Calu3 (cell line): ENCODE results near the gene FYN. TPM values are rescaled to one million over a fixed set of nuclear protein-coding genes. Genes with fewer than 3 reads are reported as not detected.

ENCODE experiments used
- BruUV-seq: library from RNA; stranded (reverse); fragments of 400-500 nt; replicated peaks from 2 replicates; lab custom pipeline; 2021; lab: Mats Ljungman, UMichigan
- CTCF ChIA-PET: fragments of 300-600 bp; sonication (Branson Sonifier 250); formaldehyde crosslinking; loops from one replicate; lab custom pipeline; 2022; ENCODE audit warnings: antibody characterized with exemption; lab: Charles Lee
- DNase-seq: peaks from one replicate; pipeline ENCODE4 v3.0.0; 2022
- H3K27ac Mint-ChIP-seq: one replicate; pipeline ENCODE4 v1.8.0; 2022; ENCODE audit warnings: mixed read lengths; ENCODE audit not compliant: unreplicated experiment
- H3K27me3 Mint-ChIP-seq: one replicate; pipeline ENCODE4 v1.8.0; 2022; ENCODE audit warnings: mixed read lengths; ENCODE audit not compliant: unreplicated experiment
- H3K36me3 Mint-ChIP-seq: one replicate; pipeline ENCODE4 v1.8.0; 2022; ENCODE audit warnings: mild to moderate bottlenecking, moderate library complexity, mixed read lengths; ENCODE audit not compliant: insufficient read depth, unreplicated experiment
- H3K4me1 Mint-ChIP-seq: one replicate; pipeline ENCODE4 v1.8.0; 2022; ENCODE audit warnings: mild to moderate bottlenecking, low read depth, mixed read lengths; ENCODE audit not compliant: unreplicated experiment
- H3K4me3 Mint-ChIP-seq: one replicate; pipeline ENCODE4 v1.8.0; 2022; ENCODE audit warnings: mild to moderate bottlenecking, low read depth, moderate library complexity, mixed read lengths; ENCODE audit not compliant: unreplicated experiment
- H3K9me3 Mint-ChIP-seq: one replicate; pipeline ENCODE4 v1.8.0; 2022; ENCODE audit warnings: low read depth, mixed read lengths; ENCODE audit not compliant: unreplicated experiment
- intact Hi-C: fragments of 100-400 bp; cut with micrococcal nuclease; formaldehyde crosslinking; loops from one replicate; pipeline ENCODE4 v1.10.0; 2022; ENCODE audit not compliant: unreplicated experiment
- total RNA-seq: library from RNA; stranded (reverse); gene quantifications from 2 replicates; pipeline ENCODE4 v1.2.3, GENCODE V29; 2022
- TF ChIP-seq, protein P1 (sequence below): fragments of 200-600 bp; IDR thresholded peaks from one replicate; pipeline ENCODE4 v1.8.0; 2022; ENCODE audit warnings: antibody characterized with exemption; ENCODE audit not compliant: unreplicated experiment

The FYN gene
- total RNA-seq, 1 experiment from 2014 or later = 61.0 TPM

DNA sequence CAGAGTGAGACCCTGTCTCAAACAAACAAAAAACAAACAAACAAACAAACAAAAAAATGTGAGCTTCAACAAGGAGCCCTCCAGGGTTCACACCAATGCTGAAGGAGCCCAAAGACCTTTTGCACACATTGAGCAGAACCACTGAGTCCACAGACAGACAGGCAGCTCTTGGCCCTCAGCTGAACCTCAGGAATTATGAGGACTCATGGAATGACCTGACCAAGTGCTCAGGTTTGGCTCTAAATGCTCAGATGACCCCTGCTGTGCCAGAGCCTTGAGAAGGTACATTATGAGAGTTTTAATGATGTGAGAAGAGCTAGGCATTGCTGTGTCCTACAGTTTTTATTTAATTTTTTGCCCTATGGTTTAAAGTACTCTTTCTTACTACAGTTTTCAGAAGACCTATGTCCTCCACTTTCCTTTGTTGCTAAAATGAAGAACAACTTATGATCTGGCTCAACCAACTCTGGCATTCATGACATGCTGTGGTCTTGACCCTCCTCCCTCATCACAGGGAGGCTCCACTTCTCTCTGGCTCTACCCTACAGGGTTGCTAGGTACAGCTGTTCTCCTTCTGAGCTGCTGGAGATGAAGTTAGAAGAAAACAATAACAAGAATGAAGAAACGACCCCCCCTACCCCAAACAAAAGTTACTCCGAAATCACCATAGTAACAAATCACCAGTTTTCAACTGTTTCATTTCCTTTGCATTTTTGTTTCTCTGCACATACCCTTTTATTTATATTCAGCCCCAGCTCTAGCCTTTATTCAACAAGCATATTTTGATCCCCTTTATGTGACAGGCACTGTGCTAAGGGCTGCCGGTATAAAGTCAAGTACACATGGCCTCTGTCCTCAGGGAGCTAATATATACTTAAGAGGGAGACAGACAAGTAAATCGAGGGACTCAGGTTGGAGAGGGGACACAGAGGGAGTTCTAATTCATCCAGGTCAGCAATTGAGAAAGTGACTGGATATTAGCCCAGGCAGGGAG is 138.9 kb downstream of the FYN start:
- TF ChIP-seq, protein P1, sequence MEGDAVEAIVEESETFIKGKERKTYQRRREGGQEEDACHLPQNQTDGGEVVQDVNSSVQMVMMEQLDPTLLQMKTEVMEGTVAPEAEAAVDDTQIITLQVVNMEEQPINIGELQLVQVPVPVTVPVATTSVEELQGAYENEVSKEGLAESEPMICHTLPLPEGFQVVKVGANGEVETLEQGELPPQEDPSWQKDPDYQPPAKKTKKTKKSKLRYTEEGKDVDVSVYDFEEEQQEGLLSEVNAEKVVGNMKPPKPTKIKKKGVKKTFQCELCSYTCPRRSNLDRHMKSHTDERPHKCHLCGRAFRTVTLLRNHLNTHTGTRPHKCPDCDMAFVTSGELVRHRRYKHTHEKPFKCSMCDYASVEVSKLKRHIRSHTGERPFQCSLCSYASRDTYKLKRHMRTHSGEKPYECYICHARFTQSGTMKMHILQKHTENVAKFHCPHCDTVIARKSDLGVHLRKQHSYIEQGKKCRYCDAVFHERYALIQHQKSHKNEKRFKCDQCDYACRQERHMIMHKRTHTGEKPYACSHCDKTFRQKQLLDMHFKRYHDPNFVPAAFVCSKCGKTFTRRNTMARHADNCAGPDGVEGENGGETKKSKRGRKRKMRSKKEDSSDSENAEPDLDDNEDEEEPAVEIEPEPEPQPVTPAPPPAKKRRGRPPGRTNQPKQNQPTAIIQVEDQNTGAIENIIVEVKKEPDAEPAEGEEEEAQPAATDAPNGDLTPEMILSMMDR = no peak
- BruUV-seq = no TSS peak
- Mint-ChIP-seq H3K9me3 (no peaks in the 10 kb centered on the region), H3K27me3 (no peaks in the 10 kb centered on the region), H3K36me3 (no peaks in the 10 kb centered on the region), H3K4me1 (peaks cover 24% of the 10 kb centered on the region), H3K4me3 (no peak overlapping the region), H3K27ac (no peak overlapping the region)
- no peak for DNase-seq
- intact Hi-C loops = no loop called here
- CTCF ChIA-PET = no interaction called here

DNA sequence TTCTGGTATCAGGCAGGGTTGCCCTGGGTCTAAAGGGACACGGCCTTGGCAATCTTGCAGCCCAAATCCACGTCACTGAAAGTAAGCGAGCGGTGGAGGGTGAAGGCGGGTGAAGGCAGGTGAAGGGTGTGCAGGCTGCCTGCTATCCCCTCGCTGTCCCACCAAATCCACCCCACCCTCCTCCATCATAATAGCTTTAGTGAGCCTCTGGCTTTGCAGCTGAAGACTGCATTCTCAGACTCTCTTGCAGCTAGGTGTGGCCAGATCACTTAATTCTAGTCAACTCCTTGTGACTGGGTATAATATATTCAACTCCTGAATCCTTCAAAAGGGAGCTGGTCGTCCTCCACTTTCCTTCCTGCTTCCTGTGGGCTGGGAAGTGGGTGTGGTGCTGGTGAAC is 140.9 kb downstream of the FYN start:
- CTCF ChIA-PET = no interaction called here
- Mint-ChIP-seq H3K4me3 (no peak overlapping the region), H3K27ac (no peak overlapping the region), H3K36me3 (no peaks in the 10 kb centered on the region), H3K9me3 (no peaks in the 10 kb centered on the region), H3K4me1 (peaks cover 21% of the 10 kb centered on the region), H3K27me3 (no peaks in the 10 kb centered on the region)
- no TSS peak for BruUV-seq
- no peak for DNase-seq
- intact Hi-C loops = no loop called here
- TF ChIP-seq, protein P1 = no peak

DNA sequence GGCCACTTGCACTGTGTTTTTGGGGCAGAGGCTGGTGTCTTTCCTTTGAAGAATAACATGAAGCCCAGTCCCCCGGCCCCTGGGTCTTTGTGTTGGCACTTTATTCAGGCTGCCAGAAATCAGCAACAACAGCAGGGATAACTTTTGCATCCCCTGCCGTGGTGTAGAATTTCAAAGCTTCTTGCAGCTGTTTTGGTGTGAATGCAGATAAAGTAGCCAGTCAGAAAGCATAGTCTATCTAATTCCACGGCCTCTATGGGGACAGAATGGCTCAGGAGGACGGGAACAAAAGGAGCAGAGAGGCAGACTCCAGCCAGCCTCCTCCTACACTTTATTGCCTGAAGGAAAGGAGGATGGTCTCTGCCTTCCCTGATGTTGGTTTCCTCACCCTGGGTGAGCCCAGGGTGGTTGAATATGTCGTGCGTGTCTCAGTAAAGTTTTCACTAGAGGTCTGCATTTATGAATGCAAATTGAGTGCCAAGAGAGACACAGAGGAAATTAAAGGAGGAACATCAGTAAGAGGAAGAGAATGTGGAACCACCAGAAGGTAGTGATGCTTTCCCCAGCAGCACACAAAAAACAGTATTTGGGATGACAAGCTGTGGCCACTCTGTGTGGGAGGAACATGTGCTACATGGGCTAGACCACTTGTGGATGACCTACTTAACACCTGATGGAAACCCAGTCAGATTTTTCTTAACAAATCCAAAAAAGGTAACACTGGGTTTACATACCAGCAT is 141.6 kb downstream of the FYN start:
- intact Hi-C loops = no loop called here
- H3K27me3 Mint-ChIP-seq = no peaks in the 10 kb centered on the region
- TF ChIP-seq, protein P1 = no peak
- BruUV-seq = no TSS peak
- CTCF ChIA-PET = no interaction called here
- no peak overlapping the region for H3K27ac Mint-ChIP-seq
- no peak for DNase-seq
- no peak overlapping the region for H3K4me3 Mint-ChIP-seq
- H3K4me1 Mint-ChIP-seq = peaks cover 13% of the 10 kb centered on the region
- H3K9me3 Mint-ChIP-seq = no peaks in the 10 kb centered on the region
- no peaks in the 10 kb centered on the region for H3K36me3 Mint-ChIP-seq

DNA sequence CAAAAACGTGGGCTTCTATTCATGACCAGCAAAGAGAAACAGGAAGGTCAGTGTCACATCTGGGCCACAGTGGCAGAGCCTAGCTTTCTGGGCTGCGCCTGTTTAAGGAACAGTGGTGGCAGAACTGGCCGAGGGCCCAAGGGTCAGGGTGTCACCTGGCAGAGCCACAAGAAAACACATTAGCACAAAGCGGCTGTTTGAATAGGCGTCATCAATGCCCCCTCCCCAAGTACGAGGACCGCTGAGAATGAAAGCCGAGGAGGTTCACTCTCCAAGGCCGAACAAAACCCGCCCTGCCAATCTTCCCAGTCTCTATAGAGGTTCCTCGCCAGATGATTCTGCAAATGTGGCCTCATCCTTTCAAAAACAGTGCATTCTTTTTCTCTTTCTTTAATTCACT is 142.4 kb downstream of the FYN start:
- CTCF ChIA-PET = no interaction called here
- no peaks in the 10 kb centered on the region for H3K9me3 Mint-ChIP-seq
- H3K27ac Mint-ChIP-seq = no peak overlapping the region
- no TSS peak for BruUV-seq
- peaks cover 12% of the 10 kb centered on the region for H3K4me1 Mint-ChIP-seq
- intact Hi-C loops = no loop called here
- TF ChIP-seq, protein P1 = no peak
- DNase-seq = no peak
- H3K4me3 Mint-ChIP-seq = no peak overlapping the region
- no peaks in the 10 kb centered on the region for H3K36me3 Mint-ChIP-seq
- H3K27me3 Mint-ChIP-seq = no peaks in the 10 kb centered on the region
